ENCODE results near the gene CPT1C. TPM values are rescaled to one million over a fixed set of nuclear protein-coding genes. Genes with fewer than 3 reads are reported as not detected.

Gene CPT1C
- total RNA-seq, 2 experiments from 2014 or later: 0.86 to 0.95 TPM

DNA sequence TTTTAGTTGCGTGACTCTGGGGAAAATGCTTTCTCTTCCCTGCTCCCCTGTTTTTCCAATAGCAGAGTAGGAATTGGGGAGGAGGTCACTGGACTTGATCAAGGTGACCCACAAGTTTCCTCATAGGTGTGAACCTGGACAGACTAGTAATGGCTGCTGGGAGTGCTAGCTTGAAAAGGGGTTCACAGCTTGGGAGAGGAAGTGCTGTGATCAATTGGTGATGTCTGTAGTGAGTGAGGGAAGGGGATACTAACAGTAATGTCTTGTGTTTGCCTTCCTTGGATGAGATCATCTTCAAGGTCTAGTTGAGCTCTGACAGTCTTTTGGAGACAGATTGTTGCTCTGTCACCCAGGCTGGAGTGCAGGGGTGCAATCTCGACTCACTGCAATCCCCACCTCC lies 23.4 kb upstream of the CPT1C start:
- peaks cover 28% of the 10 kb centered on the region for H3K36me3 ChIP-seq (ENCODE audit: insufficient read depth, low read length)
- no peaks in the 10 kb centered on the region for H3K9me2 ChIP-seq (ENCODE audit: insufficient read depth, low read length)
- no peak overlapping the region for H3K27ac ChIP-seq (ENCODE audit: low read depth, low read length, poor library complexity, severe bottlenecking)
- ChIA-PET CTCF (ENCODE audit: unreplicated experiment) (no interaction called here), POLR2A (interaction anchor here (0.6 kb wide), 1 partner anchor 140 kb away, joined by 3 read pairs; the partner anchor contains the start of gene RCN3)
- H4K20me1 ChIP-seq (ENCODE audit: insufficient read depth, low read length): no peaks in the 10 kb centered on the region
- no TSS peak for BruUV-seq (replicated peaks)
- H3K79me2 ChIP-seq (ENCODE audit: insufficient read depth, low read depth, low read length): peaks cover 34% of the 10 kb centered on the region
- no peak for DNase-seq (ENCODE audit: low spot score)
- no peaks in the 10 kb centered on the region for H3K9me3 ChIP-seq (ENCODE audit: low read length)
- peaks cover 29% of the 10 kb centered on the region for H3K4me1 ChIP-seq (ENCODE audit: insufficient read depth, low read length, poor library complexity, severe bottlenecking)
- H2AFZ ChIP-seq (ENCODE audit: low read length): no peak overlapping the region
- peak overlapping the region; percentile 98 for H3K4me2 ChIP-seq (ENCODE audit: low read length)
- no peak for TF ChIP-seq EZH2phosphoT487 (IDR thresholded peaks at IDR 0.05; ENCODE audit: borderline replicate concordance, low read depth, low read length)
- H3K4me3 ChIP-seq (ENCODE audit: low read depth, low read length, poor library complexity, severe bottlenecking): peak overlapping the region; percentile 90
- intact Hi-C loops (cut with micrococcal nuclease; ENCODE audit: unreplicated experiment): no loop called here

DNA sequence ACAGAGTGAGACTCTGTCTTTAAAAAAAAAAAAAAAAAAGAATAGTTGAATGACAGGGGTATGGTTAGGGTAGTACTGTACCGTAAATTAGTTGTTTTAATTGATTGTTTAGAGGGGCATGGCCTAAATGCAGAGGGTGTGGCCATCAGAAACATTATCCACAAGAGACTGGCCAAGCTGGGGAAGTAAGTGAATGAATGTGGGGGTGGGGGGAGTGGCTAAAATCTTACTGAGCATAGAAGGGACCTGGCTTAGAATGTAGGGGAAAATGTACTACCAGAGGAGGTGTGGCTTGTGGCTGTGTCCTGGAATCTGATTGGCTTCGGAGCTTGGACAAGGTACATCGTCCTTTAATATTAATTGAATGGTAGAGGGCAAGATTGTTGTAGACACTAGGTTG lies 21.4 kb upstream of the CPT1C start:
- H3K9me2 ChIP-seq (ENCODE audit: insufficient read depth, low read length): no peaks in the 10 kb centered on the region
- H2AFZ ChIP-seq (ENCODE audit: low read length): no peak overlapping the region
- ChIA-PET CTCF (ENCODE audit: unreplicated experiment) (no interaction called here), POLR2A (no interaction called here)
- H3K4me3 ChIP-seq (ENCODE audit: low read depth, low read length, poor library complexity, severe bottlenecking): no peak overlapping the region
- peaks cover 18% of the 10 kb centered on the region for H3K36me3 ChIP-seq (ENCODE audit: insufficient read depth, low read length)
- intact Hi-C loops (cut with micrococcal nuclease; ENCODE audit: unreplicated experiment): no loop called here
- no peak for DNase-seq (ENCODE audit: low spot score)
- no peak for TF ChIP-seq EZH2phosphoT487 (IDR thresholded peaks at IDR 0.05; ENCODE audit: borderline replicate concordance, low read depth, low read length)
- TF ChIP-seq, protein P1, sequence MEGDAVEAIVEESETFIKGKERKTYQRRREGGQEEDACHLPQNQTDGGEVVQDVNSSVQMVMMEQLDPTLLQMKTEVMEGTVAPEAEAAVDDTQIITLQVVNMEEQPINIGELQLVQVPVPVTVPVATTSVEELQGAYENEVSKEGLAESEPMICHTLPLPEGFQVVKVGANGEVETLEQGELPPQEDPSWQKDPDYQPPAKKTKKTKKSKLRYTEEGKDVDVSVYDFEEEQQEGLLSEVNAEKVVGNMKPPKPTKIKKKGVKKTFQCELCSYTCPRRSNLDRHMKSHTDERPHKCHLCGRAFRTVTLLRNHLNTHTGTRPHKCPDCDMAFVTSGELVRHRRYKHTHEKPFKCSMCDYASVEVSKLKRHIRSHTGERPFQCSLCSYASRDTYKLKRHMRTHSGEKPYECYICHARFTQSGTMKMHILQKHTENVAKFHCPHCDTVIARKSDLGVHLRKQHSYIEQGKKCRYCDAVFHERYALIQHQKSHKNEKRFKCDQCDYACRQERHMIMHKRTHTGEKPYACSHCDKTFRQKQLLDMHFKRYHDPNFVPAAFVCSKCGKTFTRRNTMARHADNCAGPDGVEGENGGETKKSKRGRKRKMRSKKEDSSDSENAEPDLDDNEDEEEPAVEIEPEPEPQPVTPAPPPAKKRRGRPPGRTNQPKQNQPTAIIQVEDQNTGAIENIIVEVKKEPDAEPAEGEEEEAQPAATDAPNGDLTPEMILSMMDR (conservative IDR thresholded peaks at IDR 0.05; ENCODE audit: low read length): no peak
- no peak overlapping the region for H3K4me2 ChIP-seq (ENCODE audit: low read length)
- no peaks in the 10 kb centered on the region for H4K20me1 ChIP-seq (ENCODE audit: insufficient read depth, low read length)
- peaks cover 23% of the 10 kb centered on the region for H3K79me2 ChIP-seq (ENCODE audit: insufficient read depth, low read depth, low read length)
- no peak overlapping the region for H3K27ac ChIP-seq (ENCODE audit: low read depth, low read length, poor library complexity, severe bottlenecking)
- H3K9me3 ChIP-seq (ENCODE audit: low read length): no peaks in the 10 kb centered on the region
- no TSS peak for BruUV-seq (replicated peaks)
- peaks cover 45% of the 10 kb centered on the region for H3K4me1 ChIP-seq (ENCODE audit: insufficient read depth, low read length, poor library complexity, severe bottlenecking)

DNA sequence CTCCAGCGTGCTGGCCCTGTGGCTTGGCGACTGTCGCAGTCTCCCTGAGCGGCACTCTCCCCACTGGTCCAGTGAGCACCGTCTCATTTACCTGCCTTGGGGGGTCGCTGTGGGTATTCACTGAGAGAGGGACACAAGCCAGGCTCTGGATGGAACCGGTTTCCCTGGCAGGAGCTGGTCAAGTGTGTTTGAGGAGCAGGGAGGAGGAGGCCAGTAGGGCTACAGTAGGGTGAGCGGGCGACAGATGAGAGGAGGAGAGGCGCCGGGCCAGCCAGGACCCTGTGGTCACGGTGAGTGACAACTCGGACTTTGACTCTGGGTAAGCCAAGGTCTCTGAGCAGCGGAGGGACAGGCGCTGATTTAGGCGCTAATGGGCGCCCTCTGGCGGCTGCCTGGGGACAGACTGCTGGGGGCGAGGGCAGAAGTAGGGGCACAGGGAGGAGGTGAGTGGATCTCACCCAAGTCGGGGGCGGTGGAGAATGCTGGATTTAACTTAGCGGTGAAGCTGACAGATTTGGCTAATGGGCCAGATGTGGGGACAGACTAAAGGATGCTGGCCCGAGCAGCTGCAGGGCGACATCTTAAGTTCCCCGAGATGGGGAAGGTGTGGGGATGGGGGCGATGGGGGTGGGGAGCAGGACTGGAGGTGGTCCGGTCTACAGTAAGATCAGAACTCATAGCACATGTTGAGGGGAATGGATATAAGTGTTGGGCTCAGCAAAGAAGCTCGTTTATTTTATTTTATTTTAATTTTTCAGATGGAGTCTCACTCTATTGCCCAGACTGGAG lies 18.6 kb upstream of the CPT1C start:
- DNase-seq (ENCODE audit: low spot score): peak; percentile 85

More for the DNA sequence above, 18.6 kb upstream of the CPT1C start:
- Histone ChIP-seq H3K36me3 (ENCODE audit: insufficient read depth, low read length) (peaks cover 18% of the 10 kb centered on the region), H3K4me3 (ENCODE audit: low read depth, low read length, poor library complexity, severe bottlenecking) (peak overlapping the region; percentile 34), H3K9me3 (ENCODE audit: low read length) (no peaks in the 10 kb centered on the region), H3K27ac (ENCODE audit: low read depth, low read length, poor library complexity, severe bottlenecking) (peak overlapping the region; percentile 84), H3K79me2 (ENCODE audit: insufficient read depth, low read depth, low read length) (peaks cover 4% of the 10 kb centered on the region; the same call in 1 of the 2 replicates), H3K4me1 (ENCODE audit: insufficient read depth, low read length, poor library complexity, severe bottlenecking) (peaks cover 45% of the 10 kb centered on the region), H4K20me1 (ENCODE audit: insufficient read depth, low read length) (no peaks in the 10 kb centered on the region), H3K9me2 (ENCODE audit: insufficient read depth, low read length) (no peaks in the 10 kb centered on the region), H2AFZ (ENCODE audit: low read length) (no peak overlapping the region), H3K4me2 (ENCODE audit: low read length) (peak overlapping the region; percentile 68)
- no TSS peak for BruUV-seq (replicated peaks)
- intact Hi-C loops (cut with micrococcal nuclease; ENCODE audit: unreplicated experiment): loop anchor here (5.0 to 10.0 kb wide), 2 partner anchors 545 to 672 kb away; no protein-coding TSS in a partner anchor
- ChIA-PET POLR2A (no interaction called here), CTCF (ENCODE audit: unreplicated experiment) (interaction anchor here (0.7 kb wide), 1 partner anchor 30 kb away, joined by 3 read pairs; the partner anchor contains the start of gene SCAF1)
- TF ChIP-seq, protein P1 (conservative IDR thresholded peaks at IDR 0.05; ENCODE audit: low read length): peak; percentile 98
- no peak for TF ChIP-seq EZH2phosphoT487 (IDR thresholded peaks at IDR 0.05; ENCODE audit: borderline replicate concordance, low read depth, low read length)

Measured in OCI-LY7 (cell line).